COLO668 (cell line): ENCODE results near the gene CTNNBL1.
"Not testable (repeated sequence)": the region's sequence is repeated elsewhere in the genome, so short reads cannot be mapped to it uniquely, and the experiment has no call there.

Experiments
- DNase-seq: peaks from one replicate; lab custom pipeline; 2025; ENCODE audit not compliant: unreplicated experiment; lab: John Stamatoyannopoulos, UW

CTNNBL1 gene

GRCh38 chr20:37706298-37706697 is 12.5 kb downstream of the CTNNBL1 start:
- no peak for DNase-seq

GRCh38 chr20:37711001-37711400 is 17.2 kb downstream of the CTNNBL1 start:
- no peak for DNase-seq

- no peak for DNase-seq
Measured at GRCh38 chr20:37711994-37712964, 18.4 kb downstream of the CTNNBL1 start.

GRCh38 chr20:37713396-37713795 is 19.6 kb downstream of the CTNNBL1 start:
- no peak for DNase-seq

GRCh38 chr20:37714978-37715672 is 21.3 kb downstream of the CTNNBL1 start:
- DNase-seq, result no peak

- no peak for DNase-seq
Measured at GRCh38 chr20:37721751-37722150, 27.9 kb downstream of the CTNNBL1 start.

GRCh38 chr20:37722312-37722711 is 28.5 kb downstream of the CTNNBL1 start:
- not testable (repeated sequence) for DNase-seq

GRCh38 chr20:37723668-37724067 is 29.8 kb downstream of the CTNNBL1 start:
- no peak for DNase-seq

- no peak for DNase-seq
Measured at GRCh38 chr20:37725165-37725564, 31.3 kb downstream of the CTNNBL1 start.

GRCh38 chr20:37725855-37726254 is 32.0 kb downstream of the CTNNBL1 start:
- no peak for DNase-seq

- no peak for DNase-seq
Measured at GRCh38 chr20:37726321-37726720, 32.5 kb downstream of the CTNNBL1 start.

- DNase-seq, result no peak
Measured at GRCh38 chr20:37726971-37727956, 33.4 kb downstream of the CTNNBL1 start.

GRCh38 chr20:37727957-37728634 is 34.3 kb downstream of the CTNNBL1 start:
- DNase-seq, result no peak

- DNase-seq, result no peak
Measured at GRCh38 chr20:37728635-37728983, 34.8 kb downstream of the CTNNBL1 start.

- DNase-seq, result no peak
Measured at GRCh38 chr20:37729452-37729851, 35.6 kb downstream of the CTNNBL1 start.

GRCh38 chr20:37729909-37730308 is 36.1 kb downstream of the CTNNBL1 start:
- DNase-seq, result no peak

GRCh38 chr20:37733416-37733815 is 39.6 kb downstream of the CTNNBL1 start:
- no peak for DNase-seq

GRCh38 chr20:37734228-37734985 is 40.6 kb downstream of the CTNNBL1 start:
- DNase-seq, result no peak

GRCh38 chr20:37735541-37735940 is 41.7 kb downstream of the CTNNBL1 start:
- DNase-seq, result no peak

- no peak for DNase-seq
Measured at GRCh38 chr20:37736132-37736531, 42.3 kb downstream of the CTNNBL1 start.
